Measurements from ENCODE around the gene DSCAML1.

Gene DSCAML1

GRCh38 chr11:117693344-117693743, 103.7 kb downstream of the DSCAML1 start:
- H3K9me3 Mint-ChIP-seq = no peaks in the 10 kb centered on the region
- no peak overlapping the region for H3K27ac Mint-ChIP-seq
- H3K4me3 Mint-ChIP-seq = no peak overlapping the region
- H3K27me3 Mint-ChIP-seq (ENCODE audit: low read depth) = no peaks in the 10 kb centered on the region
- H3K4me1 Mint-ChIP-seq (ENCODE audit: low read depth) = no peaks in the 10 kb centered on the region
- H3K36me3 Mint-ChIP-seq (ENCODE audit: low read depth) = no peaks in the 10 kb centered on the region
- DNase-seq (ENCODE audit: low spot score) = no peak

DNA sequence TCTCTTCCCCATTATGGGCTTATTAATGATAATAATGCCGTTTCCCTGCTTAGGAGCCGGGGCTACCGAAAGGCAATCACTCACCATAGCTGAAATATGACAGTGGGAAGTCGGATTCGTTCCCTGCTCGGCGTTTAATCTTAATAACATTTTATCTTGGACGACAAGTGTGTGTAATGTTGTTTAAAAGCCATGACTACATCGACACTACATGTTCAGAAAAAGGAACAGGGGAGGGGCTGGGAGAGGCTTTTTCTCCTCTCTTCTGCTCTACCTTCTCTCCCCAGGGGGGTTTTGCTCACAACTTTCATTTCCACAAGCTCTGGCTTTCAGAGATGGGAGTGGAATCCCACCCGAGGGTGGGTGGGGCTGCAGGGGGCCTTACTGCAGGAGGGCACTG, 105.5 kb downstream of the DSCAML1 start:
- H3K4me3 Mint-ChIP-seq = no peak overlapping the region
- H3K4me1 Mint-ChIP-seq (ENCODE audit: low read depth) = no peaks in the 10 kb centered on the region
- no peaks in the 10 kb centered on the region for H3K9me3 Mint-ChIP-seq

GRCh38 chr11:117691218-117691514, 105.8 kb downstream of the DSCAML1 start:
- no peak for DNase-seq (ENCODE audit: low spot score)
- Mint-ChIP-seq H3K27ac (no peak overlapping the region), H3K9me3 (no peaks in the 10 kb centered on the region), H3K27me3 (ENCODE audit: low read depth) (peaks cover 4% of the 10 kb centered on the region), H3K4me1 (ENCODE audit: low read depth) (no peaks in the 10 kb centered on the region), H3K36me3 (ENCODE audit: low read depth) (no peaks in the 10 kb centered on the region), H3K4me3 (no peak overlapping the region)

More for the DNA sequence above, 105.5 kb downstream of the DSCAML1 start:
- no peaks in the 10 kb centered on the region for H3K36me3 Mint-ChIP-seq (ENCODE audit: low read depth)
- peaks cover 4% of the 10 kb centered on the region for H3K27me3 Mint-ChIP-seq (ENCODE audit: low read depth)
- DNase-seq (ENCODE audit: low spot score) = no peak
- no peak overlapping the region for H3K27ac Mint-ChIP-seq

DNA sequence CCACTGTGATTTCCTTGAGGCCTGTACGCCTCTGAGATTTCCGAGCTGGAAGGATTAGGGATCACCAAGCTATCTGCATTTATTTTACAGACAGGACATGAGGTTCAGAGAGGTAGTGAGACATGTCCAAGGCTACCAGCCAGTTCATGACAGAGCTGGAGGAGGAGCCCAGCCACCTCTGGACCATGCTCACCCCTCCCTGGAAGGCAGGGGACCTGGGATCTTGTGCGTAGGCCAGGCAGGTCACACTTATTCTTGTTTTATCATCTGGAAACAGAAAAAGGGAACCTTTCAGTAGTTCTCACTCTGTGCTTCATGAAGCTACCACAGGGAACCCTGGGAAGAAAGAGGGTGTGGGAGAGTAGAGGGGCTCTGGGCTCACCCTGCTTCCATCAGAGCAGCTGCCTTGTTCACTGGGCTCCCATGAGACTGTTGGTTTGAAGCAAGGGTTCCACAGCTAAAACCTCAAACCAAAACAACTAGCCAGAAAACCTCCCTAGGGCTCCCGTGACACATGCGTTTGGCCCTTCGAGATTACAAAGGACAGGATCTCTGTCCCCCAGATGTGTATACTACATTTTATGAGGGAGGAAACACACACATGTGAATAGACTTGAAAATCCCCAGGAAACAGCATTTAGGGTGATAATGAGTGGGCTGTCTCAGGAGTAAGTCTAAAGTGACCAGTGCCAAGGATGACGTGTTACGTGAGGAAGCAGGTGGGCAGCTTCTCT, 106.4 kb downstream of the DSCAML1 start:
- Mint-ChIP-seq H3K4me3 (no peak overlapping the region), H3K9me3 (no peaks in the 10 kb centered on the region), H3K36me3 (ENCODE audit: low read depth) (no peaks in the 10 kb centered on the region), H3K4me1 (ENCODE audit: low read depth) (no peaks in the 10 kb centered on the region), H3K27ac (no peak overlapping the region), H3K27me3 (ENCODE audit: low read depth) (peaks cover 4% of the 10 kb centered on the region)
- no peak for DNase-seq (ENCODE audit: low spot score)

DNA sequence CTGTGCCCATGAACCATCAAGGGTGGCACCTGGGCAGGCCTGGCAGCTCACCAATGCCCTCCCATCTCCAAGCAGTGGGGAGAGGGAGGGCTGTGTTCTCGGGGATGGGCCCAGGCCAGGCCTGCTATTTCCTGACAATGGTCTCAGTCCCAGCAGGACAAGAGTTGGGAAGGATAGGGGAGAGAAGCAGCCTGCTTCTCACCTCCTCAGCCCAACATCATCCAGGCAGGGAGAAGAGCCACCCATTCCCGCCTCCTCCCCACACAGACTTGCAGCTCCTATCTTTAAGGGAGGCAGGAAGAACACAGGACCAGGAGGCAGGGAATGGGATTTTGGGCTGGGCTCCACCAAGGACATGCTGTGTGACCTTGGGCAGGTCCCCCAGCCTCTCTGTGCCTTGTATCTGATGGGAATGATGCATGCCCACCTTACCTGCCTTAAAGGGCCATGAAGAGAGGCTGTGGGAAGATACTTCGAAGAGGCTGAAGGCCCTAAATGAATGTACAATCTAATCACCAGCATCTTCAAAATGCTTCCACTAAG, 108.7 kb downstream of the DSCAML1 start:
- no peaks in the 10 kb centered on the region for H3K9me3 Mint-ChIP-seq

DNA sequence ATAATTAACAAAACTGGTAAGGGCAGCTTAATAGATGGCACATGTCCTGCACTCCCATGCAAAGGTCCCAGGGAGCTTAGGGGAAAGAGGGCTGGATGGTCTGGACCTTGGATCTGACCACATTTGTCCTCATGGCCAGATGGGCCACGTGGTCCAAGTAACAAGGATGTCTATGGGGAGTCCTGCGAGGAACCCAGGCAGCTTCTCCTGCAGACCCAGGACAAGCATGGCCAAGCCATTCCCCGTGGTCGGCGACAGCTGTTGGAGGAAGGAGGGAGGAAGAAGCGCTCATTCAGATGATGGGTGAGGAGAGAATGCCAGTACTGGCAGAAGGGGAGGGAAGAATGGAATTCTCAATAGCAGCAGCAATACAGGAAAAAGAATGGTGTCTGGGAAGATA, 109.2 kb downstream of the DSCAML1 start:
- DNase-seq (ENCODE audit: low spot score) = no peak
- Mint-ChIP-seq H3K4me1 (ENCODE audit: low read depth) (no peaks in the 10 kb centered on the region), H3K4me3 (no peak overlapping the region), H3K9me3 (no peaks in the 10 kb centered on the region), H3K27ac (no peak overlapping the region), H3K27me3 (ENCODE audit: low read depth) (peaks cover 4% of the 10 kb centered on the region), H3K36me3 (ENCODE audit: low read depth) (no peaks in the 10 kb centered on the region)

More for the DNA sequence above, 108.7 kb downstream of the DSCAML1 start:
- Mint-ChIP-seq H3K4me1 (ENCODE audit: low read depth) (no peaks in the 10 kb centered on the region), H3K27me3 (ENCODE audit: low read depth) (peaks cover 4% of the 10 kb centered on the region), H3K4me3 (no peak overlapping the region), H3K36me3 (ENCODE audit: low read depth) (no peaks in the 10 kb centered on the region), H3K27ac (no peak overlapping the region)
- DNase-seq (ENCODE audit: low spot score) = no peak

DNA sequence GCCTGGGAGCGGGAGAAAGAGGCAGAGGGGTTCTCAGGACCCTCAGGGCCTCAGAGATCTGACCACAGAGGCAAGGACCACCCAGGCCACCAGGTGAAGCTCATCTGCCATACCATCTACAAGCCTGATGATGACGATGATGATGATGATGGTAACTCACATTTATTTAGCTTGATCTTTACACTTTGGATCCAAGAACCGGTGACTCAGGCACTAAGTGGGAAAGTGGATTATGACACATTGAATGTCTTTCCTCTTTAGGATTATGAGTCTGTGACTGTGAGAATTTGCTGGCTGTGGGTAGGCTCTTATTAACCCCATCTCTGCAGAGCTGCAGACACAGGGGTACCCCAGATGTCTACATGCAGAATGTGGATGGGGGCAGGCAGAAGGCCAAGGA, 110.3 kb downstream of the DSCAML1 start:
- Mint-ChIP-seq H3K27ac (no peak overlapping the region), H3K4me1 (ENCODE audit: low read depth) (no peaks in the 10 kb centered on the region), H3K36me3 (ENCODE audit: low read depth) (no peaks in the 10 kb centered on the region), H3K27me3 (ENCODE audit: low read depth) (peaks cover 7% of the 10 kb centered on the region), H3K9me3 (no peaks in the 10 kb centered on the region), H3K4me3 (no peak overlapping the region)
- no peak for DNase-seq (ENCODE audit: low spot score)

DNA sequence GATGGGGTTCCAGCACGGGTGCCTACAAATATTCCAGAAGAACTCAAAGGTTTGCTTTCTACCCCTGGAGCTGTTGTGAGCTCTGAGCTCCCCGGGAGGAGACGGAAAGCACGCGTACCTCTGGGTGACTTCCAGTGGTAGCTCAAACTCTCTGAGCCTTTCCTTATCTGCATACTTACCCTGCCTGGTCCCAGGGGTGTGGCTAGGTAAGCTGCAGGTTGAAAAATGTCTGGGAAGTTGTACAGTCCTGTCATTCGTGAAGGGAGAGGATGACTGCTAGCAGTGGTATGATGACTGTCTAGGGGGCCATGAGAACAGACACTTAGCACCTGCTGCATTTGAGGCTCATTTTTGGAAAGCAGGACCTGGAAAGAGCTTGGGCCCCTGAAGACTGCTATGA, 111.5 kb downstream of the DSCAML1 start:
- no peak overlapping the region for H3K4me3 Mint-ChIP-seq

GRCh38 chr11:117684731-117685130, 112.3 kb downstream of the DSCAML1 start:
- Mint-ChIP-seq H3K9me3 (no peaks in the 10 kb centered on the region), H3K27ac (no peak overlapping the region), H3K36me3 (ENCODE audit: low read depth) (no peaks in the 10 kb centered on the region), H3K4me3 (no peak overlapping the region), H3K27me3 (ENCODE audit: low read depth) (peaks cover 7% of the 10 kb centered on the region), H3K4me1 (ENCODE audit: low read depth) (no peaks in the 10 kb centered on the region)
- DNase-seq (ENCODE audit: low spot score) = no peak

More for the DNA sequence above, 111.5 kb downstream of the DSCAML1 start:
- peaks cover 7% of the 10 kb centered on the region for H3K27me3 Mint-ChIP-seq (ENCODE audit: low read depth)
- no peaks in the 10 kb centered on the region for H3K36me3 Mint-ChIP-seq (ENCODE audit: low read depth)
- H3K9me3 Mint-ChIP-seq = no peaks in the 10 kb centered on the region
- no peaks in the 10 kb centered on the region for H3K4me1 Mint-ChIP-seq (ENCODE audit: low read depth)
- no peak overlapping the region for H3K27ac Mint-ChIP-seq
- no peak for DNase-seq (ENCODE audit: low spot score)

DNA sequence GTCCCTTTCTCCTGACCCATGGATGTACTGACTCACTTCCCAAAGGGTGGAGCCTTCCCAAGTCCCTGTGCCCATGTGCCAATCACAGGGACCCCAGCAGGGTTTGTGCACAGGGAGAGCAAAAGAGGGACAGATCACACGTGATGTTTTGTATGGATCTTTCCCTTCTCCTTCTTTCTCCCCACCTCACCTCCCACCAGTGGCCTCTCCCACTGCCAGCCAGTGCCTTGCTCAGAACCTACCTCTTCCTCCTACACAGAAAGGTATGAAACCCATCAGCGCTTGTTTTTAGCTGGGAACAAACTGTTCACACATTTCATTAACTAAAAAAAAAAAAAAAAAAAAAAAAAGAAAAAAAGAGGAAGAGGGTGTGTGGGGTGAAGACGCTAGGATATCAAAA, 112.9 kb downstream of the DSCAML1 start:
- DNase-seq (ENCODE audit: low spot score) = no peak
- Mint-ChIP-seq H3K9me3 (no peaks in the 10 kb centered on the region), H3K4me3 (no peak overlapping the region), H3K36me3 (ENCODE audit: low read depth) (no peaks in the 10 kb centered on the region), H3K27ac (no peak overlapping the region), H3K4me1 (ENCODE audit: low read depth) (no peaks in the 10 kb centered on the region), H3K27me3 (ENCODE audit: low read depth) (peaks cover 7% of the 10 kb centered on the region)

GRCh38 chr11:117681438-117681837, 115.6 kb downstream of the DSCAML1 start:
- DNase-seq (ENCODE audit: low spot score) = no peak
- no peaks in the 10 kb centered on the region for H3K4me1 Mint-ChIP-seq (ENCODE audit: low read depth)
- no peak overlapping the region for H3K27ac Mint-ChIP-seq
- no peak overlapping the region for H3K4me3 Mint-ChIP-seq
- peaks cover 5% of the 10 kb centered on the region for H3K27me3 Mint-ChIP-seq (ENCODE audit: low read depth)
- H3K36me3 Mint-ChIP-seq (ENCODE audit: low read depth) = no peaks in the 10 kb centered on the region
- H3K9me3 Mint-ChIP-seq = no peaks in the 10 kb centered on the region

- Mint-ChIP-seq H3K27ac (no peak overlapping the region), H3K36me3 (ENCODE audit: low read depth) (no peaks in the 10 kb centered on the region), H3K27me3 (ENCODE audit: low read depth) (peaks cover 5% of the 10 kb centered on the region), H3K4me1 (ENCODE audit: low read depth) (peaks cover 6% of the 10 kb centered on the region), H3K4me3 (no peak overlapping the region), H3K9me3 (no peaks in the 10 kb centered on the region)
- no peak for DNase-seq (ENCODE audit: low spot score)
Observed at GRCh38 chr11:117679461-117679860, 117.6 kb downstream of the DSCAML1 start.

DNA sequence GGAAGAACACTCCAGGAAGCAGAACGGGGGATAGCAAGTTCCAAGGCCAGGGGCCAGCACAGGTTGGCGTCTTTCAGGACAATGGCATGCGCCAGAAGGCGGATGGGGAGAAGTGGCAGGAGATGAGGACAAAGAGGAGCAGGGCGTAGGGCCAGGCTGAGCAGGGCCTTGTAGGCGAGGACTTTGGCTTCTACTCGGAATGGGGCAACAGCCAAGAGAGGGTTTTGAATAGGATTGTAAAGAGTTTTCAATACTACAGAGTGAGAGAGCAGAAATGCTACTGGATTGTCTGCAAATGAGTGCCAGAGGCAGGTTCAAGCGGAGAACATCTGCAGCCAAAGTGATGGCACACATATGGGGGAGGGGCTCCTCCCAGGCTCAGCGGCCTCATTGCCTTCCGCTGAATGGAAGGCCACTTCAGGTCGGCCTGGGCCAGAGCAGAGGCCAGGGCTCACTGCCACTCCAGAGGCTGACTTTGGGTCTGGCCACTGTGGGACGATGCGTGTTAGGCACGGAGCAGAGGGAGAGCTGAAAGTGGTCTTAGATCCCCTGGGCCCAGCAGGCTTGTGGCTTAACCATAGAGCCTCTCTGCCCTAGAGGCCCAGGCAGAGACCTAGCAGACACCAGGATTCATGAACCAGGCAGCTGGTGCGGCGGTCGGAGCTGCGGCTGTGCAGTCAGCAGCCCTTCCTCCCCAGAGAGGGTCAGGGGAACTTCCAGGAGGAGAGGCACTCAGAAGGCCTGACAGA, 118.2 kb downstream of the DSCAML1 start:
- Mint-ChIP-seq H3K9me3 (no peaks in the 10 kb centered on the region), H3K36me3 (ENCODE audit: low read depth) (no peaks in the 10 kb centered on the region), H3K27me3 (ENCODE audit: low read depth) (peaks cover 5% of the 10 kb centered on the region), H3K27ac (no peak overlapping the region), H3K4me3 (no peak overlapping the region), H3K4me1 (ENCODE audit: low read depth) (peaks cover 6% of the 10 kb centered on the region)
- no peak for DNase-seq (ENCODE audit: low spot score)

DNA sequence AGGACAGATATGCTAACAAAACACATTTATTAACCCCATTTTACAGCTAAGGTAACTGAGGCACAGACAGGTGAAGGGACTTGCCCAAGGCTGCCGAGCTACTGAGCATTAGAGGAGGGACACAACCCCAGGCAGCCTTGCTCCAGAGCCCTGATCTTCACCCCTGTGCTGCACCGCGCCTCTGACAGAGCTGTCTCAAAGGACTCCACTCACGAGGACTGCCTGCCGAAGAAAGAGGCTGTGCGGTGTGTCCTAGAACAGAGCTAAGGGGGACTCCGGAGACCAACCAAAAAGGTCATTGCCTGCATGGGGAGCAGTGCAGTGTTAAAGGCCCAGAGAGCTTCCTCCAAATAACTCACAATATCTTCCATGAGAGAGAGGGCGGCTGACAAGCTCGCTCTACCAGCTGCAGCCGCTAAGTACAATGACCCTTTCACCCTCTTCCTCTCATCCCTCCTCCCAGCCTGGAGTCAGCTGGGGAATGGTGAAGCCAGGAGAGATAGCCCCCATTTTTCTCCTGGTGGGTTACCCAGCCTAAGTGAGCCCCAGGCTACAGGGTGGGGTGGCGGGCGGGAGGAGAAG, 119.2 kb downstream of the DSCAML1 start:
- Mint-ChIP-seq H3K9me3 (no peaks in the 10 kb centered on the region), H3K27me3 (ENCODE audit: low read depth) (peaks cover 5% of the 10 kb centered on the region), H3K27ac (no peak overlapping the region), H3K36me3 (ENCODE audit: low read depth) (no peaks in the 10 kb centered on the region), H3K4me3 (no peak overlapping the region), H3K4me1 (ENCODE audit: low read depth) (peaks cover 6% of the 10 kb centered on the region)
- no peak for DNase-seq (ENCODE audit: low spot score)
